Heart left ventricle (tissue), 16 donors: ENCODE data around the gene ASB6. TPM values are rescaled to one million over a fixed set of nuclear protein-coding genes. Genes with fewer than 3 reads are reported as not detected.
A peak's percentile ranks its signal among the peaks of the same experiment; 100 is the strongest.

ENCODE experiments used
- ATAC-seq, 4 donors: fragments of 200-7000 bp; cut with Tn5 transposase; one replicate each; pipeline ENCODE4 v1.9.1; 2020 to 2022; ENCODE audit warnings: moderate library complexity in 4 of 4, mild to moderate bottlenecking in 3 of 4, moderate number of reproducible peaks in 1 of 4
- DNase-seq, 5 donors: peaks; one replicate each; pipeline ENCODE4 v3.0.0-alpha.2; 2020
- H3K27ac ChIP-seq, 12 donors: fragments of 200-600 bp; sonication (generic) in 4 of 12; one replicate each; pipeline versions ENCODE4 v1.5.0 to v1.8.0; 2016 to 2022; ENCODE audit warnings: mild to moderate bottlenecking in 2 of 12
- H3K27me3 ChIP-seq, 9 donors: fragments of 200-600 bp; sonication (generic) in 2 of 9; one replicate each; pipeline versions ENCODE4 v1.5.1 to v1.8.0; 2016 to 2022; ENCODE audit warnings: mild to moderate bottlenecking in 3 of 9
- H3K36me3 ChIP-seq, 9 donors: fragments of 200-600 bp; sonication (generic) in 2 of 9; one replicate each; pipeline versions ENCODE4 v1.5.0 to v1.8.0; 2018 to 2022; ENCODE audit warnings: mild to moderate bottlenecking in 2 of 9
- H3K4me1 ChIP-seq, 12 donors: fragments of 200-600 bp; sonication (generic) in 4 of 12; one replicate each; pipeline versions ENCODE4 v1.5.0 to v1.8.0; 2016 to 2022; ENCODE audit warnings: mild to moderate bottlenecking in 3 of 12
- H3K4me3 ChIP-seq, 12 donors: fragments of 200-600 bp; sonication (generic) in 4 of 12; one replicate each; pipeline versions ENCODE4 v1.5.0 to v1.8.0; 2017 to 2022; ENCODE audit warnings: mild to moderate bottlenecking in 9 of 12, moderate library complexity in 4 of 12
- H3K9me3 ChIP-seq, 12 donors: fragments of 200-600 bp; sonication (generic) in 4 of 12; one replicate each; pipeline versions ENCODE4 v1.5.0 to v1.8.0; 2016 to 2022; ENCODE audit warnings: mild to moderate bottlenecking in 1 of 12
- POLR2A ChIP-seq, 2 donors: fragments of 450-650 bp; IDR thresholded peaks; one replicate each; pipeline ENCODE4 v1.6.1; 2017; ENCODE audit warnings: antibody characterized with exemption in 2 of 2, mild to moderate bottlenecking in 2 of 2, moderate library complexity in 2 of 2
- WGBS, 4 donors: extraction: QIAGEN DNeasy Blood & Tissue Kit in 2 of 4; methylation state at CpG; one replicate each; pipeline versions ENCODE4 v1.1.5 to v1.1.7; 2013 to 2018; 5-methylcytosine and 5-hydroxymethylcytosine counted together
- intact Hi-C, 10 donors: fragments of 100-400 bp; cut with DNase I; formaldehyde crosslinking; loops; one replicate each; pipeline versions ENCODE4 v1.11.1 to v1.14.2; 2022
- polyA plus RNA-seq, 2 donors: library from polyadenylated mRNA; stranded (reverse); fragments of 200-250 nt; gene quantifications; one replicate each; pipeline ENCODE4 v1.2.3, GENCODE V29; 2013
- total RNA-seq, 9 donors: library from RNA; depleted of rRNA in 2 of 9; stranded (reverse); fragments of >200 nt in 2 of 9; fragmentation: NEBNext Ultra II Directional in 3 of 9; extraction: Animal tissue kit (Norgen Biotek cat#: 25700) in 3 of 9; gene quantifications; one replicate each; pipeline versions ENCODE4 v1.1.0 to v1.2.4, GENCODE V29; 2016 to 2023
- TF ChIP-seq, protein P1 (sequence below), 12 donors: fragments of 200-600 bp; sonication (generic) in 4 of 12; IDR thresholded peaks; one replicate each; pipeline versions ENCODE4 v1.5.0 to v1.8.0; 2018 to 2022; ENCODE audit warnings: antibody characterized with exemption in 12 of 12, mild to moderate bottlenecking in 5 of 12
- donor health status: ischemic (EF 13 %, LVEDD 7.1; RV severe dilation, severe dysfunction).
- donor health status: healthy with polysubstance abuse.
- donor health status: DM: no; HTN: yes; CAD: no.
- donor health status: DM: no; HTN: no; CAD: no.
- donor health status: ischemic (EF 25% LVEDD 6.9; RV normal size, moderate dysfunction).
- donor health status: ischemic (EF 25% LVEDD 5.7; RV mildly dilated, moderate dysfunction).
- donor health status: healthy.
- donor health status: DM: yes; HTN: yes; CAD: no.
- donor health status: ischemic (EF 35%, LVEDD 5.7; RV mildly dilated, moderate dysfunction).
- donor health status: nonischemic (EF 11% LVEDD 7.7; RV severe dilation, severe dysfunction).
- donor health status: DM: yes; HTN: yes; CAD: no.
- donor health status: PGD.
- donor health status: ischemic (EF 29% LVEDD 5.4; RV normal size, mild dysfunction).
- donor health status: nonischemic (EF 23%, LVEDD 6.1; RV moderate dilation, normal function).

Gene ASB6
- total and polyA plus RNA-seq, 11 donors: 7.5 to 22.5 (median 10.3) TPM

DNA sequence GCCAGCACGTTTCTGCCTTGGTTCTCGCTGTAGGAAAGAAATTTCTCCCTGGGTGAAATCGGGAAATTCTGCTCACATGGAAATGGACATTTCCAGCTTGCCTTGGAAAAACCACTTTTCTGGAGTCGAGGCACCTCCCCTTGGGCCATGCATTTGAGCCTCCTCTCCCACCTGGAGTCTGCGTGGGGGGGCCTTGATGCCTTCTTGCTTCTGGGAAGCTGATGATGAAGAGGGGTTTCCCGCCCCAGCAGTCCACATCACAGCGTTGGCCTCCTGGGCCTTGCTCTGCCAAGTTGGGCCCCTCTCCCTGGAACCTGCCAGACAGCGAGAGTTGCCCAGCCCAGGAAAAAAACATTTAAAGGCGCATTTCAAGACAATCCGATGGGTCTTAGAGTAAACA, 1.8 kb upstream of the ASB6 start:
- WGBS, 4 donors: 85 to 90% (median 86%) methylated on average over 10 of the region's 10 CpGs
- Histone ChIP-seq H3K36me3 (peaks cover 0 to 12% (median 8%) of the 10 kb centered on the region in 9 donors), H3K27ac (no peak overlapping the region), H3K4me1 (peaks cover 0 to 26% (median 21%) of the 10 kb centered on the region in 12 donors), H3K9me3 (no peaks in the 10 kb centered on the region), H3K27me3 (no peaks in the 10 kb centered on the region), H3K4me3 (no peak overlapping the region)
- TF ChIP-seq, protein P1, sequence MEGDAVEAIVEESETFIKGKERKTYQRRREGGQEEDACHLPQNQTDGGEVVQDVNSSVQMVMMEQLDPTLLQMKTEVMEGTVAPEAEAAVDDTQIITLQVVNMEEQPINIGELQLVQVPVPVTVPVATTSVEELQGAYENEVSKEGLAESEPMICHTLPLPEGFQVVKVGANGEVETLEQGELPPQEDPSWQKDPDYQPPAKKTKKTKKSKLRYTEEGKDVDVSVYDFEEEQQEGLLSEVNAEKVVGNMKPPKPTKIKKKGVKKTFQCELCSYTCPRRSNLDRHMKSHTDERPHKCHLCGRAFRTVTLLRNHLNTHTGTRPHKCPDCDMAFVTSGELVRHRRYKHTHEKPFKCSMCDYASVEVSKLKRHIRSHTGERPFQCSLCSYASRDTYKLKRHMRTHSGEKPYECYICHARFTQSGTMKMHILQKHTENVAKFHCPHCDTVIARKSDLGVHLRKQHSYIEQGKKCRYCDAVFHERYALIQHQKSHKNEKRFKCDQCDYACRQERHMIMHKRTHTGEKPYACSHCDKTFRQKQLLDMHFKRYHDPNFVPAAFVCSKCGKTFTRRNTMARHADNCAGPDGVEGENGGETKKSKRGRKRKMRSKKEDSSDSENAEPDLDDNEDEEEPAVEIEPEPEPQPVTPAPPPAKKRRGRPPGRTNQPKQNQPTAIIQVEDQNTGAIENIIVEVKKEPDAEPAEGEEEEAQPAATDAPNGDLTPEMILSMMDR (IDR thresholded peaks at IDR 0.05): no peak
- TF ChIP-seq POLR2A (IDR thresholded peaks at IDR 0.05): no peak
- intact Hi-C loops: loop anchor here (2.0 to 10.0 kb wide), 7 partner anchors 81 to 141 kb away; no protein-coding TSS in a partner anchor
- DNase-seq: no peak
- ATAC-seq: no peak

DNA sequence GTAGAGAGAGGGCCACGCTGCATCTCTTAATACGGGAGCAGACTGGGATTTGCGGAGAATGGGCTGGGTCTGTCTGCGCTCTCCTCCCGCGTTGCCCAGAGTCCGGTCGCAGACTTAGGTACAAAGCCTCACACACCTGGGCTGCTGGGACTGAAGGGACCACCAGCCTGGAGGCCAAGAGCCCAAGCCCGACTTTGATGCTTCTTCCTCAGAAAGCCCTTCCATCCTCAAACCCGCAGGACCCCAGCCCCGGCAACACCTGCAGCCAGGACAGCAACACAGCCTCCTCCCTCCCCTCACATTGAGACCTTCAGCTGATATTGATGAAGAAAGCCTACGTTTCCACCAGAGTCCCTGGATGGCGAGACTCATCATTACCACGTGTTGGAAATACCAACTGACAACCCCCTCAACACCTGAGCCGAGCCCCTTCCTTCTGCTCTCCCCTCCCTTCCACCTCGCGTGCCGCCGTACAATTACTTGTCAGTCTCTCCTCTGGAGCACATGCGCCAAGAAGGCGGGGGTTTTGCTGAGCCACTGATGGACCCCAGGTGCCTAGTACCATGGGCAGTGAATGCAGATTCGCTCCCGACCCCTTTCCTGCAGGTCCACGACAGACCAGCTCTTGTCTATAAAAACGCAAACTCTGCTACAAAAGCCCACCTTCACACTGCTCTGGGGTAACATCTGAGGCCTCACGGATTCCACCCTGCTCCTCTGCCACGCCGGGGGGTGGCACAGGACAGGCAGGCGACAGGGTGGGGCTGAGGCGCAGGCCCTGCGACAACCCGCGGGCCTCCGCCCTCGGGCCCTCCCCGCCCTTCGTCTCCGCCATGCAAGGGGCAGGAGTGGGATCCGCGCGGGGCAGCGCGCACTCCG, 841 bp downstream of the ASB6 start:
- no peak for TF ChIP-seq POLR2A (IDR thresholded peaks at IDR 0.05)
- TF ChIP-seq, protein P1 (IDR thresholded peaks at IDR 0.05): no peak
- DNase-seq: no peak
- H3K27me3 ChIP-seq: no peaks in the 10 kb centered on the region
- ATAC-seq: peak in 1 of 4 donors; percentile 2
- peaks cover 0 to 26% (median 21%) of the 10 kb centered on the region in 12 donors for H3K4me1 ChIP-seq
- H3K36me3 ChIP-seq: peaks cover 0 to 38% (median 33%) of the 10 kb centered on the region in 9 donors
- peak overlapping the region in 10 of 12 donors; percentile 55 to 85 (median 82) for H3K27ac ChIP-seq
- peak overlapping the region; percentile 69 to 100 (median 95) for H3K4me3 ChIP-seq
- WGBS, 4 donors: 19 to 28% (median 21%) methylated on average over 32 to 44 of the region's 44 CpGs
- no peaks in the 10 kb centered on the region for H3K9me3 ChIP-seq
- intact Hi-C loops: loop anchor here in 9 of 10 donors (5.0 to 10.0 kb wide), 5 partner anchors 84 to 141 kb away; no protein-coding TSS in a partner anchor

DNA sequence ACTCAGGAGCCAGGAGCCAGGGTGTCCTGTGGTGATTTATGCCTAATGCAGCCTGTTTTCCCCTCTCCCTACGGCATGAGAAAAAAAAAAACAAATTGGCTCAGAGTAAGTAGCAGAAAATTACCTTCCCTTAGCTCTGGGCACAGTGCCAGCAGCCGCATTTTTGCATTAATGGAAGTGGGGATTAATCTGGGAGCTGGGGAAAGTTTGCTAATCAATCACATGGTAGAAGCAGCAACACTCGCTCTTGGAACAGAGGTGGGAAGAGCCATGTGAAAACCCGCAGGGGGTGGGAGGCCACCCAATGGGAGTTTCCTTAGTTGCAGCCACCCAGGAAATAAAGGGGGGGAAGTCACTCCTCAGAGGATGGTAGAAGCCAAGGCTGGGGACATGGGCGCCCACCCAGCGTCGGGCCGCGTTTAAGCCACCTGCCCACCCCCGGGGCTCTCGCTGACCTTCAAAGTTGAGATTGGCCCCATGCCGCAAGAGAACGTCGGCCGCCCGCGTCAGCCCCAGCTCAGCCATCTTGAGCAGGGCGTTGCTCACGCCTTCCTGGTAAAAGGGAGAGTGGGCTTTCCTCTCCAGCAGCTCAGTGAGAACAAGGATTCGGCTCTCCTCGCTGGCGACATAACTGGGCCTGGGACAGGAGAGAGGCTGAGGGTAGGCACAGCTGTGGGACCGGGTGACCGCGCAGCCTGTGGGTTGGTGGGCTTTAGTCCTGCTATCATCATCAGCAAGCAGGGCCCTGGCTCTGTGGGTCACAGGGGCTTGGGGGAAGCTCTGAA, 1.7 kb downstream of the ASB6 start:
- ATAC-seq (no peak), DNase-seq (no peak)
- Histone ChIP-seq H3K27me3 (no peaks in the 10 kb centered on the region), H3K9me3 (no peaks in the 10 kb centered on the region), H3K36me3 (peaks cover under 1 to 46% (median 41%) of the 10 kb centered on the region in 9 donors), H3K4me3 (peak overlapping the region in 6 of 12 donors; percentile 69 to 99 (median 88)), H3K27ac (no peak overlapping the region), H3K4me1 (peaks cover 0 to 26% (median 21%) of the 10 kb centered on the region in 12 donors)
- intact Hi-C loops: loop anchor here in 9 of 10 donors (5.0 to 10.0 kb wide), 5 partner anchors 85 to 142 kb away; no protein-coding TSS in a partner anchor
- WGBS, 4 donors: 56 to 73% (median 70%) methylated on average over 15 to 25 of the region's 25 CpGs
- no peak for TF ChIP-seq POLR2A (IDR thresholded peaks at IDR 0.05)
- TF ChIP-seq, protein P1 (IDR thresholded peaks at IDR 0.05): no peak
